Psoas muscle (tissue), 8 donors: Measurements from ENCODE around the gene TMEM135. TPM values are rescaled to one million over a fixed set of nuclear protein-coding genes. Genes with fewer than 3 reads are reported as not detected.

Source experiments
- ATAC-seq, 4 donors: fragments of 200-7000 bp; cut with Tn5 transposase; one replicate each; pipeline ENCODE4 v1.9.1; 2020; ENCODE audit warnings: moderate library complexity in 3 of 4, mild to moderate bottlenecking in 2 of 4
- DNase-seq, 2 donors: peaks; one replicate each; pipeline ENCODE4 v3.0.0-alpha.2; 2020
- H3K27ac ChIP-seq: fragments of 200-600 bp; one replicate; pipeline ENCODE4 v1.8.0; 2022
- H3K27me3 ChIP-seq, 3 donors: fragments of 200-600 bp in 1 of 3; one replicate each; pipeline versions ENCODE4 v1.6.1 to v1.8.0; 2013 to 2022; ENCODE audit warnings: low read length in 2 of 3, mild to moderate bottlenecking in 2 of 3, moderate library complexity in 1 of 3; ENCODE audit not compliant: insufficient read depth in 3 of 3
- H3K36me3 ChIP-seq, 2 donors: fragments of 200-600 bp in 1 of 2; one replicate each; pipeline versions ENCODE4 v1.6.1 to v1.8.0; 2013 to 2022; ENCODE audit warnings: low read depth in 1 of 2, mild to moderate bottlenecking in 1 of 2, moderate library complexity in 1 of 2; ENCODE audit not compliant: insufficient read depth in 1 of 2
- H3K4me1 ChIP-seq: fragments of 200-600 bp; one replicate; pipeline ENCODE4 v1.8.0; 2022
- H3K4me3 ChIP-seq: fragments of 200-600 bp; one replicate; pipeline ENCODE4 v1.8.0; 2022; ENCODE audit warnings: mild to moderate bottlenecking
- H3K9me3 ChIP-seq: fragments of 200-600 bp; one replicate; pipeline ENCODE4 v1.8.0; 2022
- CTCF ChIP-seq: fragments of 200-600 bp; IDR thresholded peaks from one replicate; pipeline ENCODE4 v1.8.0; 2022; ENCODE audit warnings: antibody characterized with exemption
- WGBS, 3 donors: extraction: QIAGEN DNeasy Blood & Tissue Kit; methylation state at CpG; one replicate each; pipeline versions ENCODE4 v1.1.6 to v1.1.7; 2013; 5-methylcytosine and 5-hydroxymethylcytosine counted together
- intact Hi-C, 2 donors: fragments of 100-400 bp; cut with DNase I; formaldehyde crosslinking; loops; one replicate each; pipeline versions ENCODE4 v1.11.0 to v1.14.2; 2022
- polyA plus RNA-seq, 3 donors: library from polyadenylated mRNA; stranded (reverse); fragments of 200-250 nt; gene quantifications; one replicate each; pipeline ENCODE4 v1.2.3, GENCODE V29; 2013
- total RNA-seq, 4 donors: library from RNA; stranded (reverse); fragmentation: NEBNext Ultra II Directional in 2 of 4; extraction: Animal tissue kit (Norgen Biotek cat#: 25700) in 2 of 4; gene quantifications; one replicate each; pipeline versions ENCODE4 v1.2.1 to v1.2.4, GENCODE V29; 2021 to 2023
- donor health status: healthy with polysubstance abuse.
- donor health status: DM: no; HTN: no; CAD: no; lungs with moderate emphysema.
- donor health status: Bipolar disorder and iron deficiency.
- donor health status: healthy.
- donor health status: DM: yes; HTN: yes; CAD: no.
- donor health status: DM: no; HTN: no; CAD: no.
- donor health status: DM: no; HTN: no; CAD: no.
- donor health status: DM: yes; HTN: yes; CAD: no.

Gene TMEM135
- total and polyA plus RNA-seq, 7 donors = 4.1 to 26.6 (median 9.4) TPM

GRCh38 chr11:87007963-87008362 lies 29.8 kb upstream of the TMEM135 start:
- Histone ChIP-seq H3K4me3 (no peak overlapping the region), H3K36me3 (no peaks in the 10 kb centered on the region), H3K27ac (no peak overlapping the region), H3K27me3 (no peaks in the 10 kb centered on the region), H3K4me1 (no peaks in the 10 kb centered on the region), H3K9me3 (no peaks in the 10 kb centered on the region)
- DNase-seq = no peak
- no peak for ATAC-seq
- no peak for TF ChIP-seq CTCF
- intact Hi-C loops = no loop called here
- 45 to 57% (median 50%) methylated on average over 1 of the region's 1 CpG for WGBS, 3 donors

- DNase-seq (no peak), ATAC-seq (no peak)
- no peaks in the 10 kb centered on the region for H3K36me3 ChIP-seq
- H3K27me3 ChIP-seq = no peaks in the 10 kb centered on the region
- no peaks in the 10 kb centered on the region for H3K4me1 ChIP-seq
- 67 to 87% (median 69%) methylated on average over 1 of the region's 1 CpG for WGBS, 3 donors
- H3K4me3 ChIP-seq = no peak overlapping the region
- H3K9me3 ChIP-seq = no peaks in the 10 kb centered on the region
- intact Hi-C loops = no loop called here
- no peak overlapping the region for H3K27ac ChIP-seq
- no peak for TF ChIP-seq CTCF
These were observed 25.6 kb upstream of the TMEM135 start for GRCh38 chr11:87012089-87012488.

- WGBS, 3 donors = 34 to 55% (median 50%) methylated on average over 1 of the region's 1 CpG
- TF ChIP-seq CTCF = no peak
- DNase-seq (no peak), ATAC-seq (no peak)
- intact Hi-C loops = no loop called here
- Histone ChIP-seq H3K4me3 (no peak overlapping the region), H3K4me1 (no peaks in the 10 kb centered on the region), H3K36me3 (no peaks in the 10 kb centered on the region), H3K27ac (no peak overlapping the region), H3K27me3 (no peaks in the 10 kb centered on the region), H3K9me3 (no peaks in the 10 kb centered on the region)
These were observed 25.1 kb upstream of the TMEM135 start for GRCh38 chr11:87012673-87013072.

GRCh38 chr11:87013912-87014825 lies 23.6 kb upstream of the TMEM135 start:
- ATAC-seq = no peak
- H3K4me1 ChIP-seq = no peaks in the 10 kb centered on the region
- WGBS, 3 donors = 59 to 62% (median 60%) methylated on average over 5 of the region's 5 CpGs
- DNase-seq = no peak
- no peaks in the 10 kb centered on the region for H3K27me3 ChIP-seq
- H3K36me3 ChIP-seq = no peaks in the 10 kb centered on the region
- H3K4me3 ChIP-seq = no peak overlapping the region
- intact Hi-C loops = no loop called here
- H3K27ac ChIP-seq = no peak overlapping the region
- no peak for TF ChIP-seq CTCF
- H3K9me3 ChIP-seq = no peaks in the 10 kb centered on the region

GRCh38 chr11:87015645-87016044 lies 22.1 kb upstream of the TMEM135 start:
- no peak for ATAC-seq
- WGBS, 3 donors = 94 to 96% (median 95%) methylated on average over 10 of the region's 10 CpGs

More at GRCh38 chr11:87015645-87016044, 22.1 kb upstream of the TMEM135 start:
- DNase-seq = no peak
- Histone ChIP-seq H3K27me3 (no peaks in the 10 kb centered on the region), H3K36me3 (no peaks in the 10 kb centered on the region), H3K9me3 (no peaks in the 10 kb centered on the region), H3K27ac (no peak overlapping the region), H3K4me3 (no peak overlapping the region), H3K4me1 (no peaks in the 10 kb centered on the region)
- TF ChIP-seq CTCF = no peak
- intact Hi-C loops = no loop called here
